COR-L47 (cell line): Measurements from ENCODE around the gene MESP2.

Experiments
- DNase-seq: peaks from one replicate; lab custom pipeline; 2025; lab: John Stamatoyannopoulos, UW

The MESP2 gene, protein sequence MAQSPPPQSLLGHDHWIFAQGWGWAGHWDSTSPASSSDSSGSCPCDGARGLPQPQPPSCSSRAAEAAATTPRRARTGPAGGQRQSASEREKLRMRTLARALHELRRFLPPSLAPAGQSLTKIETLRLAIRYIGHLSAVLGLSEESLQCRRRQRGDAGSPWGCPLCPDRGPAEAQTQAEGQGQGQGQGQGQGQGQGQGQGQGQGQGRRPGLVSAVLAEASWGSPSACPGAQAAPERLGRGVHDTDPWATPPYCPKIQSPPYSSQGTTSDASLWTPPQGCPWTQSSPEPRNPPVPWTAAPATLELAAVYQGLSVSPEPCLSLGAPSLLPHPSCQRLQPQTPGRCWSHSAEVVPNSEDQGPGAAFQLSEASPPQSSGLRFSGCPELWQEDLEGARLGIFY

DNA sequence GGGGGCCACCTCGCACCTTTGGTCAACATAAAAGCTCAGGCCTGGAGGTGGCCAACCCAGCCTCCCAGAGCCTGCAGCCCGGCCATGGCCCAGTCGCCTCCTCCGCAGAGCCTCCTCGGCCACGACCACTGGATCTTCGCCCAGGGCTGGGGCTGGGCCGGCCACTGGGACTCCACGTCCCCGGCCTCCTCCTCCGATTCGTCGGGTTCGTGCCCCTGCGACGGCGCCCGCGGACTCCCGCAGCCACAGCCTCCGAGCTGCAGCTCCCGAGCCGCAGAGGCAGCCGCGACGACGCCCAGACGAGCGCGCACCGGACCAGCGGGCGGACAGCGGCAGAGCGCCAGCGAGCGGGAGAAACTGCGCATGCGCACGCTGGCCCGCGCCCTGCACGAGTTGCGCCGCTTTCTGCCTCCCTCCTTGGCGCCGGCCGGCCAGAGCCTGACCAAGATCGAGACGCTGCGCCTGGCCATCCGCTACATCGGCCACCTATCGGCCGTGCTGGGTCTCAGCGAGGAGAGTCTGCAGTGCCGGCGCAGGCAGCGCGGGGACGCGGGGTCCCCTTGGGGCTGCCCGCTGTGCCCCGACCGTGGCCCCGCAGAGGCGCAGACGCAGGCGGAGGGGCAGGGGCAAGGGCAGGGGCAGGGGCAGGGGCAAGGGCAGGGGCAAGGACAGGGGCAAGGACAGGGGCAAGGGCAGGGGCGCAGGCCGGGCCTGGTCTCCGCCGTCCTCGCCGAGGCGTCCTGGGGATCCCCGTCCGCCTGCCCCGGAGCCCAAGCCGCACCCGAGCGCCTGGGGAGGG, at the start of gene MESP2:
Gene MESP2, plus strand, starts transcription at position 59 of the 799 bp plus-strand sequence. Its CDS starts 26 bp downstream, at position 85.
- DNase-seq: peak; percentile 11

DNA sequence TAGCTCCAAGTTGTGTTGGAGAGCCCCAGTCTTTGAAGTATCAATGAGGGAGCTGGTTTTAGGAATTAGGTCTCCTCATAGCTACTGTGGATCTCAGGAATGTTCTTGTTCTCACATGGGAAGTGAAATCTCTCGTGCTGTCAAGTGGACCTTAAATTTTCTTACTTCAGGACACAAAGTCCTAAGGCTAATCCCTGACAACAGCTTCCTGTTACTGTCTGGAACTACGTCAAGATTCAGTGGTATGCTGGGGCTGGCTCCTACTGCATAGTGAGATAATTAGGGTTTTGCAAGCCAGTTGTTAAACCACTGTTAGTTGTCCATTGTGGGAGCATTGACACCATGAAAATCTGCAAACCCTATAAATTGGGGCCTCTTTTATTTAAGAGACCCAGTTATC, 47.9 kb upstream of the MESP2 start:
- DNase-seq: no peak

GRCh38 chr15:89731275-89731674, 44.9 kb upstream of the MESP2 start:
- no peak for DNase-seq

DNA sequence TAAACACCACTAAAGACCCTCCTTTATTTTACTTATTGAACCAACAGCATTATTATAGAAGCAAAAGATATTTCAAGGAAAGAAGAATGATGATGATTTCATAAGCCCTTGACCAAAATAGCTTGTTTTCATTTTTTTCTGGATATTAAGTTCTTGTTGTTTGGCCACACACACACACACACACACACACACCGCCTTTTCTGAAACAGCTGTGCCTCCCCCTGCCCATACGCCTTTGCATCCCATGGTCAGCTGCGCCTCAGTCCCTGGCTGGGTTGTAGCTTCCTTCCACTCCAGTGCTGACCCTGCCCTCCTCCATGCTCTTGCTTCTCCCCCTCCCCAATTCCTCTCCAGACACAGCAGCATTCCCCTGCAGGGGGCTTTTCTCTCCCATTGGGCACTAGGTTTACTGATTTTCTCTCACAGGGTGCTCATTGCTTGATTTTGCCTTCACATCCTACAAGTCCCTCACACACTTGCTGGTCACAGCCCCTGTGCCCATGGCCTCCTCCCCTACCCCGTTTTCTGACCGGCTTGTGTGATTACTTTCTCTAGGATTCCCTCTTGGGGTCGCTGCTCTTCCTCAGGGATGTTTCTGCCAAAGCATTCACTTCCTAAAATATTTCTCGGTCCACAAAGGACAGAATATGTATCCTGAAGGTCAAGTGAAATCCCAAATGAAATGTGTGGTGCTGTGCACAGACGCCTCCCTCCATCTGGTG, 43.5 kb upstream of the MESP2 start:
- DNase-seq: no peak

- DNase-seq: no peak
These were observed 40.4 kb upstream of the MESP2 start for GRCh38 chr15:89735773-89736172.

DNA sequence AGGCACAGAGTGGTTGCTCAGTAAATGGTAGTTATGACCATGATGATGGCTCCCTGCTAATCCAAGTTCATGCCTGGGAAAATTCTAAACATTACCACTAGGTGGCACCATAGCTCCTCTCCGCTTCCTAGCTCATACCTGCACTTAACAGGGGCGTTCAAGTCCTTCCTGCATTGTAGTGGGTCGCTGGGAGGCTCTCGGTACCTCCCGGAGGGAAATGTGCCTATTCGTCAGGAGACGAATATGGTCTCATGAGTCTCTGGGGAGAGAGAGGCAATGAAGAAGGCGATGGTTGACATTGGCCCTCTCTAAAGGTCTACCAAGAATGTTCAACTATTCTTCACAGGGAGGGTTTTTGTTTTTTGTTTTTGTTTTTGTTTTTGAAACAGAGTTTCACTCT, 36.0 kb upstream of the MESP2 start:
- DNase-seq: peak; percentile 58

GRCh38 chr15:89743011-89743410, 33.1 kb upstream of the MESP2 start:
- DNase-seq: no peak

DNA sequence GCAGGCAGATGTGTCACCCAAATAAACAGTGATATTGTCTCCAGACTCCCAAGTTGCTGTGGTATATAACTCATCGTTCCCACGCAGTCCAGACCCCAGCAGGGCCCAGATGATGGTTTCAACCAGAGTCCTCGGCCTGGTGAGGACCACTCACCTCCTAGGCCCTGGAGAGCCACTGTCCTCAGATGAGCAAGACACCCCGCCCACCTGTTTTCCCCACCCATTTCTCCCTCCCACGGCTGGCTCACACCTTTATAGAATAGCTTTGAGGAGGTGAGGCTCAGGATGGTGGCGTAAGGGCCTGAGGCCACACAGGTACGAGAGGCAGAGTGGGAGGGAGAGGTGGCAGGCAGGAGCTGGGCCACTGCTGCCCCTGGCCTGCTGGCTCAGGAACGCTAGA, 32.5 kb upstream of the MESP2 start:
- no peak for DNase-seq

- no peak for DNase-seq
These were observed 31.0 kb upstream of the MESP2 start for GRCh38 chr15:89745131-89745530.

- no peak for DNase-seq
These were observed 30.4 kb upstream of the MESP2 start for GRCh38 chr15:89745768-89746167.

DNA sequence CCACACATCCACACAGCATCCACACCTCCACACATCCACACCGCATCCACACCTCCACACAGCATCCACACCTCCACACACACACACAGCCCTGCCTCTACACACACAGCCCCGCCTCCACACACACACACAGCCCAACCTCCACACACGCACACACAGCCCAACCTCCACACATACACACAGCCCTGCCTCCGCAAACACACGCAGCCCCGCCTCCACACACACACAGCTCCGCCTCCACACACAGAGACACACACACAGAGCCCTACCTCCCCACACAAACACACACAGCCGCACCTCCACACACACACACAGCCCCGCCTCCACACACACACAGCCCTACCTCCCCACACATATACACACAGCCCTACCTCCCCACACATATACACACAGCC, 29.7 kb upstream of the MESP2 start:
- no peak for DNase-seq

- DNase-seq: no peak
These were observed 28.1 kb upstream of the MESP2 start for GRCh38 chr15:89747708-89748682.

- DNase-seq: no peak
These were observed 27.1 kb upstream of the MESP2 start for GRCh38 chr15:89749054-89749453.

- DNase-seq: no peak
These were observed 26.6 kb upstream of the MESP2 start for GRCh38 chr15:89749526-89749925.

DNA sequence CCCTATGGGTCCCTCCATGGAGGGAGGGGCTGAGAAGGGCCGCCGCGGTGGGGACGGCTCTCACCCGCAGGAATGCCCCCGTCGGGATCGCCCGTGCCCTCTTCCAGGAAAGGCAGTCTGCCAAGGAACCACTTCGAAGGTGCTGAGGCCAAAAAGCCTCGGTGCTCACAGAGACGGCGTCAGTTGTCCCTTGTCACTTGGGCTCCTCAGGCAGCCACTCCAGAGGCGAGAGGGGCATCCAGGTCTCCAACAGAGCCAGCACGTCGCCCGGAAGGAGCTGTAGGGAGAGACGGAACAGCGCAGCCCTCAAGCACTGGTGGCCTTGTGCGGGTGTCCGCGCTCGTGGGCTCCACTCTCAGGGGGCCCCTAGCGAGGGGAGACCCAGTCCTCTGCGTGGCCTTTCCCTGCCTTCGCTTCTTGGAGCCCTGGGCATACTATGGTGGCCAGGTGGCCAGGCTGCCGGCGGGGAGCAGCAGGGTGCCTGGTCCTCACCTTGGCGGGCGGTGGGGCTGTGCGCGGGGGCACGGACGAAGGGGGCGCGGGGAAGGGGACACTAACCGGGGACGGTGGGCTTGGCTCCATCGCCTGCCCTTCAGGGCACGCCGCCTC, 26.1 kb upstream of the MESP2 start:
- DNase-seq: peak; percentile 43

DNA sequence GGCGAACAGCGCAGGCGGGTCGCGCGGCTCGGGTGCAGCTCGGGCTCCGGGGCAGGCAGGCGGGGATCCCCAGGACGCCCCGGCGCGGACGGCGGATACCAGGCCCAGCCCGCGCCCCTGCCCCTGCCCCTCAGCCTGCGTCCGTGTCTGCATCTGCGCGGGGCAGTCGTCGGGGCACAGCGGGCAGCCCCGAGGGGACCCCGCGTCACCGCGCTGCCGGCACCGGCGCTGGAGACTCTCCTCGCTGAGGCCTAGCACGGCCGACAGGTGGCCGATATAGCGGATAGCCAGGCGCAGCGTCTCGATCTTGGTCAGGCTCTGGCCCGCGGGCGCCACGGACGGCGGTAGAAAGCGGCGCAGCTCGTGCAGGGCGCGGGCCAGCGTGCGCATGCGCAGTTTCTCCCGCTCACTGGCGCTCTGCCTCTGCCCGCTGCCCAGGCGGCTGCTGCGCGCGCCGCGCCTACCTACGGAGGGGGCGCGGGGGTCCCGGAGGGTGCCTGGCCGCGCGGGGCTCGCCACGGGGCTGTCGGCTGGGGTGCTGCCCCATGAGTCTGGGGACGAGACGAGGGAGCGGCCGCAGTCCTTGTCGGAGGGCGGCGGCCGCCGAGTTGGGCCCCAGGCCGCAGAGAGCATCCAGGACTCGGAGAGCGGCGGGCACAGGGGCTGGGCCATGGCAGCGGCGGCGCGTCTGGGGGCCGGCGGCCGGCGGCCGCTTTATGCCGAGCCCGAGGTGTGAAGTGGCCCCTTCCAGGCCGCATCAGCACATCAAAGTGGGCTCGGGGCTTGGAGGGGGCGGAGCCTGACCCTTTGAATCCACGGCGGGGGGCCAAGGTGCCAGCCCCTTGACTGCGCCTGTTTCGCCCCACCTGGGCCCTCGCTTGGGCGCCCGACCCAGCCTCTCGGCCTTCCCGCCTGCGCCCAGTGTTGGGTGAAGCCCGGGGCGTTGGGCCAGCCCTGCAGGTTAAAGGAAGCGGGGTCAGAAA, 25.3 kb upstream of the MESP2 start, which contains the start of gene MESP1:
Gene MESP1, minus strand, starts transcription at position 690 of the 983 bp plus-strand sequence. Its CDS starts 18 bp downstream, at position 672.
- DNase-seq: peak; percentile 94

DNA sequence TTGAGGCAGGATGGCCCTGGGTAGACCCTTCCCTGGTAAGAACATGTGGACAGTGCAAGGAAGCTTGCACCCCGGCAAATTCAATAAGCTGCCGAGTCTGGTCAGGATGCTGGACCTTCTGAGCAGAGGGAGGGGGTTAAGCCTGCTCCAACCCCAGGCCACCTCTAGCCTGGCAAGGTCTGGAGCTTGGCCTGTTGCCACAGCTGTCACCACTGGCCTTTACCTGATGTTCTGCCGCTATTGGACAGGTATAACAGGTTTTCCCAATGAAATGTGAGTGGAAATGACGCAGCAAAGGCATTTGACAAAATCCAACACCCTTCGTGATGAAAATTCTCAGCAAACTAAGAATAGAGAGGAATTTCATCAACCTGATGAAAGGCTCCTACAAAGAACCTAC, 24.4 kb upstream of the MESP2 start:
- no peak for DNase-seq

GRCh38 chr15:89753855-89754254, 22.3 kb upstream of the MESP2 start:
- no peak for DNase-seq

- DNase-seq: no peak
These were observed 21.6 kb upstream of the MESP2 start for GRCh38 chr15:89754361-89755154.
